Activated CD4-positive, alpha-beta memory T cell treated with anti-CD3 and anti-CD28 coated beads, Interleukin-2, amount 10 ng/mL, durations not matched to agents 7 days and 5 days (primary cell): ENCODE data around the gene ITGB5. TPM values are rescaled to one million over a fixed set of nuclear protein-coding genes. Genes with fewer than 3 reads are reported as not detected.

Source experiments
- CTCF ChIA-PET: fragments of 350-600 bp; sonication (Branson Sonifier 250); formaldehyde crosslinking; loops from one replicate; lab custom pipeline; 2021; ENCODE audit warnings: antibody characterized with exemption, inconsistent platforms; lab: Charles Lee
- POLR2A ChIA-PET: fragments of 350-600 bp; sonication (Branson Sonifier 250); formaldehyde crosslinking; loops from one replicate; lab custom pipeline; 2021; ENCODE audit warnings: antibody characterized with exemption; lab: Charles Lee
- DNase-seq: peaks from one replicate; pipeline ENCODE4 v3.0.0-alpha.2; 2020
- H3K27ac Mint-ChIP-seq: one replicate; pipeline ENCODE4 v1.8.0; 2021; ENCODE audit warnings: mild to moderate bottlenecking, mixed read lengths
- H3K27me3 Mint-ChIP-seq: one replicate; pipeline ENCODE4 v1.8.0; 2021; ENCODE audit warnings: mixed read lengths
- H3K36me3 Mint-ChIP-seq: one replicate; pipeline ENCODE4 v1.8.0; 2021; ENCODE audit warnings: low read depth, mixed read lengths
- H3K4me1 Mint-ChIP-seq: one replicate; pipeline ENCODE4 v1.8.0; 2021; ENCODE audit warnings: mixed read lengths
- H3K4me3 Mint-ChIP-seq: one replicate; pipeline ENCODE4 v1.8.0; 2021; ENCODE audit warnings: mild to moderate bottlenecking, mixed read lengths
- H3K9me3 Mint-ChIP-seq: one replicate; pipeline ENCODE4 v1.8.0; 2021; ENCODE audit warnings: mixed read lengths
- total RNA-seq, 2 experiments: library from RNA; stranded (reverse); gene quantifications; one replicate each; pipeline ENCODE4 v1.2.3, GENCODE V29; 2021

The ITGB5 gene
- total RNA-seq, 2 experiments from 2014 or later, result 0.05 to 0.40 TPM

DNA sequence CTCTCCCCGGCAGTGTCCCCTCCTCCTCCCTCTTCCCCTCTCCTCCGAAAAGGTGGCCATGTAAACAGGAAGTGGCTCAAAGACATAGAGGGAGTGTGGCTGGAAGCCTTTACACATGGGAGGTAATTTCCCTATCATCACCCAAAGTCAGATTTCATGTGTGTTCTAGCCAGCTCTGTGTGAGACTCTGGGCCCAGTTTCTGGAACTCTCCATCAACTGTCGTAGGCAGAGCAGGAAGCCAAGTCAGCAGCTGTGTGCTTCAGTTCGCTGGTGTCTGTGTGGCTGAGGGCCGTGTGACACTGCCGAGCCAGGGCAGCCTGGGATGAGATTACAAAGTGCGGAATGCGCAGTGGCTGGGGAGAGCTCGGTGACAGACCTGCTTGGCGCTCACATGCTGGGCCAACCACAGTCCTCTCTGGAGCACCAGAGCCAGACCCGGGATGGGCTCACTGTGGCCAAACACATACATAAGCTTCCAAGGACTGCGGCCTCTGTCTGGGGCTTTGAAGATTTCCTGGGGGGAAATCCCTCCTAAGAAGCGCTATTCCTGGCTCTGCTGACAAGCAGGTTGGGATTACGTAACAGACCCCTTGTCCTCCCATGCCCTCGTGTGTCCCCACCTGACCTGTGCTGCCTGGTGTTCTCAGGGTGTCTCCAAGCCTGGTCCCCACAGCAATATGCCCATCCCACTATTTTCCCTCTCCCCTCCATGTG, 106.2 kb downstream of the ITGB5 start:
- ChIA-PET POLR2A (no interaction called here), CTCF (no interaction called here)
- Mint-ChIP-seq H3K4me3 (no peak overlapping the region), H3K27ac (no peak overlapping the region), H3K36me3 (no peaks in the 10 kb centered on the region), H3K27me3 (peaks cover 3% of the 10 kb centered on the region), H3K9me3 (no peaks in the 10 kb centered on the region), H3K4me1 (peaks cover 16% of the 10 kb centered on the region)
- DNase-seq, result no peak

DNA sequence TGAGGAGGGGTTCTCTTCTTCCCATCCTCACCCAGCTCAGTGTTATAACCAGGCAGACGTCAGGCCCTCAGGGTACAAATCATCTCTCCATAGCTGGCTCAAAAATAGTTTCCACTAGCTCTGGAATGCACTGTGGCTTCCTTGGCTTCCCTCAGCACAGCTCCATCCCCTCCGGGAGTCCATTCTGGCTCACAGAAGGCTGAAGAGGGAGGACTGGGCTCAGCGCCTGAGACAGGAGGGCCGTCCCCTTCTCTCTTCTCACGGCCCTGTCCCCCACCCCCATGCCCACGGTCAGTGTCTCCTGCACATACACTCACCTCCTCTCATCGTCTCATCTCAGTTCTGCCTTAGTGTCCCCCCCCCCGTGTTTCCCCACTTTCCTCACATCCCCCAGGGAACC, 106.8 kb downstream of the ITGB5 start:
- CTCF ChIA-PET, result no interaction called here
- POLR2A ChIA-PET, result no interaction called here
- no peaks in the 10 kb centered on the region for H3K36me3 Mint-ChIP-seq

GRCh38 chr3:124779751-124780191, 107.4 kb downstream of the ITGB5 start:
- peaks cover 13% of the 10 kb centered on the region for H3K4me1 Mint-ChIP-seq
- no peak for DNase-seq
- H3K9me3 Mint-ChIP-seq, result no peaks in the 10 kb centered on the region
- ChIA-PET CTCF (interaction anchor here (1.2 kb wide), 1 partner anchor 122 kb away, joined by 3 read pairs; no protein-coding TSS in a partner anchor), POLR2A (no interaction called here)
- H3K36me3 Mint-ChIP-seq, result no peaks in the 10 kb centered on the region
- H3K27me3 Mint-ChIP-seq, result peaks cover 7% of the 10 kb centered on the region
- H3K4me3 Mint-ChIP-seq, result no peak overlapping the region
- no peak overlapping the region for H3K27ac Mint-ChIP-seq

More for the DNA sequence above, 106.8 kb downstream of the ITGB5 start:
- no peak overlapping the region for H3K27ac Mint-ChIP-seq
- H3K4me3 Mint-ChIP-seq, result no peak overlapping the region
- DNase-seq, result no peak
- peaks cover 3% of the 10 kb centered on the region for H3K27me3 Mint-ChIP-seq
- H3K9me3 Mint-ChIP-seq, result no peaks in the 10 kb centered on the region
- peaks cover 16% of the 10 kb centered on the region for H3K4me1 Mint-ChIP-seq

GRCh38 chr3:124779116-124779515, 108.0 kb downstream of the ITGB5 start:
- H3K4me3 Mint-ChIP-seq, result no peak overlapping the region
- ChIA-PET CTCF (interaction anchor here (1.2 kb wide), 1 partner anchor 122 kb away, joined by 3 read pairs; no protein-coding TSS in a partner anchor), POLR2A (no interaction called here)
- H3K9me3 Mint-ChIP-seq, result no peaks in the 10 kb centered on the region
- DNase-seq, result no peak
- H3K4me1 Mint-ChIP-seq, result peaks cover 11% of the 10 kb centered on the region
- H3K36me3 Mint-ChIP-seq, result no peaks in the 10 kb centered on the region
- no peak overlapping the region for H3K27ac Mint-ChIP-seq
- H3K27me3 Mint-ChIP-seq, result peaks cover 7% of the 10 kb centered on the region

DNA sequence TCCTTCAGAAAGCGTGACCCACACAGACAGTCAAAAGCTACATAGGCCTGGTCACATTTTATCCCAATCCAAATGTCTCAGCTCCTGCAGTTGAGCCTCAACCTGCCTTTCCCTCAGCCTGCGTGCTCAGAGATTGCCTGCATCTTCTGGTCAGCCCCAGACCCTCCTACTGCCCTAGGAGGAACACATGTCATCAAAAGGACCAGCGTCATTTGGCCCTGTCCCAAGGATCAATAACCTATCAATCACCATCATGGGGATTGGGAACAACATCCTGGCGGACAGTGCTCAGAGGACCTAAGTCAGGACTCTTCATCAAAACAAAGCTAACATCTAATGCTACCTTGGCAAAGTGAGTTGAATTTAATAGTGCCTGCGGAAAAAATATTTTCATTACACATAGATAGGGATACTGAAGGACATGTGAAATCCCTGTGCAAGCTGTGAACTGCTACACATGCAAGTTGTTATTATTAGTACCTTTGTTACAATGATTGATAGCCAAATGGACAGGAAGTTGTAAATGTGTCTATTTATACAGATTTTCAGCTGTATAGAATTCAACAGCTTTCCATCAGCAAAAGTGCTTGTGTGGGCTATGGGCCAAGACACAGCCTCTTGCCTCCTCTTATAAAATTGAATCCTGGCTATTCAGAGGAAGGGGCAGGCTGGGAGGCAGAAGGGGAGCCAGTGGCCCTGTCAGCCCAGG, 109.2 kb downstream of the ITGB5 start:
- Mint-ChIP-seq H3K36me3 (no peaks in the 10 kb centered on the region), H3K27me3 (peaks cover 9% of the 10 kb centered on the region), H3K4me3 (no peak overlapping the region), H3K9me3 (no peaks in the 10 kb centered on the region), H3K27ac (no peak overlapping the region), H3K4me1 (peaks cover 11% of the 10 kb centered on the region)
- POLR2A ChIA-PET, result interaction anchor here (0.5 kb wide), 1 partner anchor 238 kb away, joined by 3 read pairs; no protein-coding TSS in a partner anchor
- no peak for DNase-seq
- CTCF ChIA-PET, result interaction anchor here (0.7 kb wide), 1 partner anchor 17 kb away, joined by 3 read pairs; no protein-coding TSS in a partner anchor

- H3K27ac Mint-ChIP-seq, result no peak overlapping the region
- H3K4me1 Mint-ChIP-seq, result peaks cover 11% of the 10 kb centered on the region
- no peaks in the 10 kb centered on the region for H3K36me3 Mint-ChIP-seq
- ChIA-PET CTCF (no interaction called here), POLR2A (no interaction called here)
- no peaks in the 10 kb centered on the region for H3K9me3 Mint-ChIP-seq
- DNase-seq, result no peak
- peaks cover 16% of the 10 kb centered on the region for H3K27me3 Mint-ChIP-seq
- H3K4me3 Mint-ChIP-seq, result no peak overlapping the region
Measured at GRCh38 chr3:124776856-124777255, 110.3 kb downstream of the ITGB5 start.

GRCh38 chr3:124775877-124776276, 111.3 kb downstream of the ITGB5 start:
- POLR2A ChIA-PET, result no interaction called here
- peaks cover 16% of the 10 kb centered on the region for H3K27me3 Mint-ChIP-seq

DNA sequence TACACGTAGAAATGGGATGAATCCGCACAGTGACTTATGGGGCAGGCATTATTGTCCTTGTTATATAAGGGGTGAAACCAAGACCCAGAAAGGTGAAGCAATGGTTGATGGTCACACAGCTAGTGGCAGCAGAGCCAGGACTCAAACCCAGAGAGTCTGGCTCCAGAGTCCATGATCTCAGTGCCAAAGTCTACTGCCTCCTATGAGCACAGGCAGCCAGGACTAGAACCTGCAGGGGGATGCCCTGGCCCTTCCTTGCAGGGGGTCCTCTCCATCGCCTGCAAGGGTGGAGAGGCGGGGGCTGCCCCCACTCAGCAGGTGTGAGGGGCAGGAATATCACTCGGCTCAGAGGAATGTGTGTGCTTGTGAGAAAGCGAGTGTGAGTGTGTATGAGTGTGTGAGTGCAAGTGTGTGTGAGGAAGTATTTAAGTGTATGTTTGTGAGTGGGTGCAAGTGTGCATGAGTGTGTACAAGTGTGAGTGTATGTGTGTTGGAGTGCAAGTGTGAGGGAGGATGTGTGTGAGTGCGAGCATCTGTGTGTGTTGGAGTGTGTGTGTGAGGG, 112.2 kb downstream of the ITGB5 start:
- H3K27ac Mint-ChIP-seq, result no peak overlapping the region
- H3K4me3 Mint-ChIP-seq, result no peak overlapping the region
- ChIA-PET CTCF (no interaction called here), POLR2A (no interaction called here)
- no peaks in the 10 kb centered on the region for H3K4me1 Mint-ChIP-seq
- DNase-seq, result no peak
- no peaks in the 10 kb centered on the region for H3K36me3 Mint-ChIP-seq
- H3K9me3 Mint-ChIP-seq, result no peaks in the 10 kb centered on the region
- H3K27me3 Mint-ChIP-seq, result peaks cover 17% of the 10 kb centered on the region

More at GRCh38 chr3:124775877-124776276, 111.3 kb downstream of the ITGB5 start:
- DNase-seq, result no peak
- Mint-ChIP-seq H3K4me1 (peaks cover 5% of the 10 kb centered on the region), H3K9me3 (no peaks in the 10 kb centered on the region), H3K27ac (no peak overlapping the region), H3K4me3 (no peak overlapping the region), H3K36me3 (no peaks in the 10 kb centered on the region)
- CTCF ChIA-PET, result no interaction called here

DNA sequence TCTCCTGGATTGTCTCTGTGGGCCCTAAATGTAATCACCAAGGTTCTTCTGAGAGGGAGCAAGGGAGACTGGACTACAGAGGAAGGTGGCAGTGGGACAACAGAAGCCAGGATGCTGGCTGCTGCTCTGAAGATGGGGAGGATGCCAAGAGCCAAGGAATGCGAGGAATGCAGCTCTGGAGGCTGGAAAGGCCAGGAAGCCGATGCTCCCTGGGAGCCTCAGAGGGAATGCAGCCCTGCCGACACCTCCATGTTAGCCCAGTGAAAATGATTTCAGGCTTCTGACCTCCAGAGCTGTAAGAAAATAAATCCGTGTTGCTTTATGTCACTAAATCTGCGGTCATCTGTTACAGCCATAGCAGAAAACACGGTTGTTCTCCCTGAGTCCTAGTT, 112.8 kb downstream of the ITGB5 start:
- Mint-ChIP-seq H3K27ac (no peak overlapping the region), H3K4me3 (no peak overlapping the region), H3K9me3 (no peaks in the 10 kb centered on the region), H3K4me1 (no peaks in the 10 kb centered on the region), H3K36me3 (no peaks in the 10 kb centered on the region), H3K27me3 (peaks cover 17% of the 10 kb centered on the region)
- no peak for DNase-seq
- CTCF ChIA-PET, result no interaction called here
- POLR2A ChIA-PET, result no interaction called here

- DNase-seq, result no peak
- Mint-ChIP-seq H3K9me3 (no peaks in the 10 kb centered on the region), H3K27me3 (peaks cover 17% of the 10 kb centered on the region), H3K4me3 (no peak overlapping the region), H3K36me3 (no peaks in the 10 kb centered on the region), H3K4me1 (no peaks in the 10 kb centered on the region), H3K27ac (no peak overlapping the region)
- ChIA-PET CTCF (no interaction called here), POLR2A (no interaction called here)
Measured at GRCh38 chr3:124773351-124774326, 113.5 kb downstream of the ITGB5 start.

GRCh38 chr3:124772081-124772831, 114.9 kb downstream of the ITGB5 start:
- POLR2A ChIA-PET, result no interaction called here
- Mint-ChIP-seq H3K36me3 (no peaks in the 10 kb centered on the region), H3K9me3 (no peaks in the 10 kb centered on the region), H3K4me3 (no peak overlapping the region), H3K27ac (no peak overlapping the region), H3K27me3 (peaks cover 17% of the 10 kb centered on the region), H3K4me1 (no peaks in the 10 kb centered on the region)
- no peak for DNase-seq
- CTCF ChIA-PET, result interaction anchor here (0.7 to 5.4 kb wide), 2 partner anchors 11 to 130 kb away, joined by 3 to 41 read pairs; no protein-coding TSS in a partner anchor

GRCh38 chr3:124771083-124771445, 116.1 kb downstream of the ITGB5 start:
- DNase-seq, result no peak
- H3K27me3 Mint-ChIP-seq, result peaks cover 18% of the 10 kb centered on the region
- POLR2A ChIA-PET, result no interaction called here
- no peak overlapping the region for H3K27ac Mint-ChIP-seq
- H3K9me3 Mint-ChIP-seq, result no peaks in the 10 kb centered on the region
- no peak overlapping the region for H3K4me3 Mint-ChIP-seq
- H3K36me3 Mint-ChIP-seq, result no peaks in the 10 kb centered on the region
- CTCF ChIA-PET, result interaction anchor here (0.7 to 5.4 kb wide), 3 partner anchors 10 to 271 kb away, joined by 3 to 41 read pairs (median 13); no protein-coding TSS in a partner anchor
- H3K4me1 Mint-ChIP-seq, result no peaks in the 10 kb centered on the region
